H4 (cell line): ENCODE data around the gene PHACTR1. TPM values are rescaled to one million over a fixed set of nuclear protein-coding genes. Genes with fewer than 3 reads are reported as not detected.
A peak's percentile ranks its signal among the peaks of the same experiment; 100 is the strongest.
"Not testable (repeated sequence)": the region's sequence is repeated elsewhere in the genome, so short reads cannot be mapped to it uniquely, and the experiment has no call there.

ENCODE experiments used
- DNase-seq: peaks from one replicate; pipeline ENCODE4 v3.0.0-alpha.2; 2015; ENCODE audit warnings: low spot score
- total RNA-seq: library from RNA; depleted of rRNA; stranded (reverse); fragments of >200 nt; shearing (Covaris generic); gene quantifications from 2 replicates; pipeline ENCODE4 v1.2.3, GENCODE V29; 2014

PHACTR1 gene
- total RNA-seq, 1 experiment from 2014 or later, result 3.3 TPM

DNA sequence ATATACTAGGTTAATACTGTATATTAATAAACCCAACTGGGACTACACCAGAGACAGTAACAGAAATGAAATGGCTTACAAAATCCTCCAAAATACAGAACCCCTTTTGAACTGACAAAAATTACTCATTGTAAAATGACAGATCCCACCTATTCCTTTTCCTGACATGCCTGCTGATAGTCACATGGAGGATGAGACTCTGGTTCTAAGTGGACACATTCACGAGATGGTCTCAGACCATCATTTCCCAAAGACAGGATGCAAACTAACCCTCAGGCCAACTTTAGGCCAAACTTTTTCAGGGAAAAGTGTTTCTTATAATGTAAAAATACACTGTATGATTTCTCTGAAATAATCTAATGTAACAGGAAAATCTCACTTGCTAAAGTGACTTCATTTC is 589.2 kb downstream of the PHACTR1 start:
- DNase-seq, result no peak

DNA sequence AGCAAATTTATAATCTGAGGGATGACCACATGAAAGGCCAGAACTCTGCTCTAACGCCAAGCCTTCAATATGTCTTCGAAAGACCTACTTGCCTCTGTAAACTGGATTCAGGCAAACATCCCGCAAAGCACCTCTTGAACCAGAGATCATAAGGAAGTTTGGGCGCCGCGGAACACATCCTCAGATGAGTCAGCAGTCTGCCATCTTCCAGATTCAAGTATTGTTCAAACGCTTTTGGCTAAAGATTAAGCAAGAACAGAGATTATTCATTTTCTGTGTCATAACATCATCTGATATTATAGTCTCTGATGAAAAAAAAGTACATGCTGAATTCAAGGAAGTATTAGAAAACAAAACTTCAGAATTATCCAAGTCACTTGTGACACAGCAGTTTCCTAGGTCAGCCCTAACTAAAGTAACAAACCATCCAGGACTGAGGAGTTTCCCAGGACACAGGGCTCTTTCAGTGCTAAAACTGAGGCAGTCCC is 591.0 kb downstream of the PHACTR1 start:
- DNase-seq, result no peak

DNA sequence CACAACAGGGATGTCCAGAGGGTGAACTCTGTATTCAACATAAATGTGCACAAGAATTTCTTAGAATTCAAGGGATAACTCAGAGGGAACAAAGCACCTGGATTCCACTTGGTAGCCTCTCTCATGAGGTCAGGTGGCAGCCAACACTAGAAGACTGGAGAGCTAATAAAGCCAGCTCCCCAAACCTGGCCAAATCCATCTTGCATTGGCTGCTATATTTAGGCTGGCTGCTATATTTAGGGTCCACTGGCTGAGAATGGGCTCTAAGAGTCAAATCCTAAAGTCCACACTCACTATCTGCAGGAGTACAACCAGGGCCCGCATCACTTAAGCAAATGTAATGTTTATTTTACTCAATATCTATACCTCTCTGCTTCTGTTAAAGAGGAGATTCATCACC is 591.8 kb downstream of the PHACTR1 start:
- no peak for DNase-seq

DNA sequence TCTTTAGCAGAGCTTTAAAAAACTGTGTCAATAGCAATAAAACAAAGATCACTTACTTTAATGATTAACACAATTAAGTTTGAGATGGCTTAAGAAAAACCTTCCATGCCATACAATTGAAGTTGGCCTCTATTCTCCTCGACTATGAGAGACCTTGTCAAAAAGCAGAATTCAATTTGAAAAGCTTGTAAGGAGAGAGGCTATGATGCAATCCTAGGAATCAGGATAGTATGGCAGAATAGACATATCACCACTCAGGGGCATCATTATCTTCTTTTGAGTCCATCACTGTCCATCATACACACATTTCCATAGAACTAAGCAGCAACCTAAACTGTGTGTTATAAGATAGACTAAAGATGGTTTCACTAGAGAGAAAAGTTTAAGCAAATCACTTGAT is 594.6 kb downstream of the PHACTR1 start:
- DNase-seq, result no peak

DNA sequence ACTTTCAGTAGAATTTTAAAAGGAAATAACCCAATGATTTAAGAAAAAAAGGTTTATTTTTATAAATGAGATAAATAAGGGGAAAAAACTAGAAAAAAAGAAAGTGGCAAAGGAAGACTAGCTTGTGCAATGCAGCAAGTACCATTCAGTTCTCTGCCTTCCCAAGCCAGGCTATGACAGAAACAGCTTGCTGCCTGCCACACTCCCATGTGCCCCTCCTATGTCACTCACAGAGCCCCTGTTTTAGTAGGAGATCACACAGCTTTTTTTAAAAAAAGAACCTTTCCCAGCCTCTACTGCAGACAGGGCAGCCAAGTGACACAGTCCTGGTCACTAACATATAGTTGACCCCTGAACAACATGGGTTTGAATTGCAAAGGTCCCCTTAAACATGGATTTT is 598.2 kb downstream of the PHACTR1 start:
- DNase-seq, result no peak

DNA sequence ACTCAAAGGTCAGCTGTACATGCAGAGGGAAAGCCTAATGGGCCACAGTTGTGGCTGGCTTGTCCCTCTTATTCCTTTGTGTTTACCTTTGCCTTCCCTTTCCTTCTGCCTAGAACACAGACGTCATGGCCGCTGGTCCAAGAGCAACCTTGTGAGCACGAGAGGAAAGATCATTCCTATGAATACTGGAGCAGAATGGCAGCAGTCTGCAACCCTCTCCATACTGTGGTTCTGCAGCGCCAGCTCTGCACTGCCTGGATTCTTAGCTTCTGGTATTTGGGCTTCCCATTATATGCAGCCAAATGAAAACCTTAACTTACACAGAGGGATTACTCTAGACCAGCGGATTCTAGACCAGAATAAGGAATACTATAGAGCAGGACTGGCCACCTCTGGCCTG is 599.3 kb downstream of the PHACTR1 start:
- DNase-seq, result no peak

DNA sequence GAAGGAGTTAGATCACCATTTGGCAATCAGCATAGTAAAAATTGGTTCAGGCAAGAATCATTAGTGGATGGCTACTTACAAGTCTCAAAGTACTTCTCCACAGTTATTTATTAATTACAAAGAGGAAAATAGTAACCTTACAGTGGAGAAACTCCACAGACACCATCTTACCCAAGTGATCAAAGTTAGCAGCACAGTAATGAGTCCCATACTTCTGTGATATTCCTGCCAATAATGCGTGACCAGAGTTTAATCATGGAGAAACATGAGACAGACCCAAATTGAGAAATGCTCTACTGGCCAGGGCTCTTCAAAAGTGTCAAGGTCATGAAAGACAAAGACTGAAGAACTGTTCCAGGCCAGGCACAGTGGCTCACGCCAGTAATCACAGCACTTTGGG is 602.3 kb downstream of the PHACTR1 start:
- DNase-seq, result no peak

DNA sequence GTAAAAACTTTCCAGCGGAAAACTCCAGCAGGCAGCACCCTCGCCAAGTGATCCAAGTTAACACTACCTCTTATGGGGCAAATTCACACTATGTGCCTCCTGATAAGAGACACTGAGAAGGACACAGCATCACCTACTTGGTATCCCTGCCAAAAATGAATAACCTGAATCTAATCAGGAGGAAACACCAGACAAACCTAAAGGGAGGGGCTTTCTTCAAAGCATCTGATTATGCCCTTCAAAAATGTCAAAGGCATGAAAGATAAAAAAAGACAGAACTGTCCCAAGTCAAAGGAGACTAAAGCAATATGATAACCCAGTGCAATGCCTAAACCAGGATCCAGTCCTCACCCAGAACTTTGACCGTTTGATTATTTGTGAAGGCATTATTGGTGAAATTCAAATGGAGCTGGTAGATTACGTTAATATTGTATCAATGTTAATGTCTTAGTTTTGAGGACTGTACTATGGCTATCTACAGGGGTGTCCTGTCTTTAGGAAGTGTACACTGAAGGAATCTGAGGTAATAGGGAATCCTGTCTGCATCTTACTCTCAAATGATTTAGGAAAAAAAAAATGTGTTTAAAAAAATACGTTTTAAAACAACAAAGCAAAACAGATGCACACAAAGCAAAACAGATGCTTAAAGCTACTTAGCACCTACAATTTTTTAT is 603.5 kb downstream of the PHACTR1 start:
- DNase-seq, result no peak

DNA sequence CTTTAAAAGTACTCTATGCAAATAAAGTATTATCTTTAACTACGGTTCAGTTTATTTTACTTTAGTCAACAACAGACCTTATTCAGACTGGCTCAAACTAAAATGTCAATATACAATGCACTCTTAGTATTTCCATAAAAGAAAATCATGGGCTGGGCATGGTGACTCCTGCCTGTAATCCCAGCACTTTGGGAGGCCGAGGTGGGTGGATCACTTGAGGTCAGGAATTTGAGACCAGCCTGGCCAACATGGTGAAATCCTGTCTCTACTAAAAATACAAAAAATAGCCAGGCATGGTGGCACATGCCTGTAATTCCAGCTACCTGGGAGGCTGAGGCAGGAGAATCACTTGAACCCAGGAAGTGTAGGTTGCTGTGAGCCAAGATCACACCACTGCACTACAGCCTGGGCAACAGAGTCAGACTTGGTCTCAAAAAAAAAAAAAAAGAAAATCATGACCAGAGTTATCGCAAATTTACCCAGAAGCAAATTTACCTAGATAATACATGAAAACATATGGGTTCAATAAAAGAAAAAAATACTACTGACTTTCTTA is 609.5 kb downstream of the PHACTR1 start:
- not testable (repeated sequence) for DNase-seq

DNA sequence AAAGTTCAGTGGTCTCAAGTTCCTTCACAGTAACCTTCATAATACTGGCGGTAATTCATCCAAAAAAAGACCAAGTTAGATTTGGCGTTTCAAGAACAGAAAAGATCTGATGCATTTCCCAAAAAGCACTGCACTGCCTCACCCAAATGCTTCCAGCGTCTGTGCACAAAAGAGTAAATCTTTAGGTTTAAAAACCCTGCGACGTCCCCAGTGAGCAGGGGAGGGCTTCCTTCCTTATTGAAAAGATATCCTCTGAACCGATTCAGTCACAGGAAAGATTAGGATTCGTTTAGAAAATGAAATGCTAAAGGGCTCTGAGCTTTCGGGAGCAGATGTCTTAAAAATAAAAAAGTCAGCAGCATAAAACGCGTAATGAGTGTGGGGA is 611.1 kb downstream of the PHACTR1 start:
- DNase-seq, result no peak

DNA sequence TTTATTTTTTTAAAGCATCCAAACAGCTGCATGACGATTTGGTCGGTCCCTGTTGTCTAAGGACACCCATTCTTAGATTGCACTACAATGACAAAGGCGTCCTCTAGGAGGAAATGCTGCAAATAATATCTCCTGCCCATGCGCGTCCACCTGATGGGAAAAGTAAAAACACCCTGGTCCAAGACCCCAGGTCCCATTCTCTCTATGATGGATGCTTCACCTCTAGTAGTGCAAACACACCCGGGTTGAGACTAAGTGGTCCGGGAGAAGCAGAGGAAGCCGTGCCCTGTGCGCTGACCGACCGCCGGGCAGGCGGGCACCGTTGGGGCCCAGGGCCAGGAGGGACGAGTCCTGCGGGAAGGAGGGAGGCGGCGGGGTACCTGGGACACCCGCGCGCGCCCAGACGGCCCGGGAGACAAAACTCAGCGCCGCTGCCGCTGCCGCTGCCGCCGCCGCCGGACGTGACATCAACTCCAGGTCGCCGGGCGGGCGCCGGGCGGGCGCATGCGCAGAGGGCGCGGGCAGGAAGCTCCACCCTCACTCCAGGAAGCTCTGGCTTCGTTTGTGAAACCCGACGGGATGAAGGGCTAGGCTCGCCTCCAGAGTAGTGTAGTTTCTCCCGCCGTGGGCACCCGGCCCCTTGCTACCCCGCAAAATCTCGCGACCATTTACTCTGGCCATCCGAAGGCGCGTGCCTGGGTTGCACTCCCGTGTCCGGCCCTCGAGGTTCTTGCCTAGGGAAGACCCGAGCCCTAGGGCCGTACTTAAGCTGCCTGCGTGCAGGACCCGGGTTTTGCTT is 611.7 kb downstream of the PHACTR1 start, which contains the start of gene TBC1D7:
TSS of gene TBC1D7 (minus strand) at position 462 of the 799 bp plus-strand sequence. CDS start 1,639 bp downstream, outside the sequence.
- DNase-seq, result peak; percentile 86

DNA sequence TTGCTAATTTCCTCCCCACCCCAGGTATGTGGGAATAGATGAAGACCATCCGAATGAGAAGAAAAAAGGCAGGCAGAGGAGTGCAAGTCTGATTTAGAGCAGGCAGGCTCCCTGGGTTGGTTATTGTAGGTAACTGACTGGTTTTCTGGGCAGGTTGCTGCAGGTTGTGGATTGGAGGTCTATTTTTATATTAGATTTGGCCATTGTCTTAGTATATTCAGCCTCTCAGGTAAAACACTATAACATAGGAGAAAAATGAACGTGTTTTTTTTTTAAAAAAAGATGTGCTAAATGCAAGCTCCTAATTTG is 612.3 kb downstream of the PHACTR1 start:
- DNase-seq, result no peak

DNA sequence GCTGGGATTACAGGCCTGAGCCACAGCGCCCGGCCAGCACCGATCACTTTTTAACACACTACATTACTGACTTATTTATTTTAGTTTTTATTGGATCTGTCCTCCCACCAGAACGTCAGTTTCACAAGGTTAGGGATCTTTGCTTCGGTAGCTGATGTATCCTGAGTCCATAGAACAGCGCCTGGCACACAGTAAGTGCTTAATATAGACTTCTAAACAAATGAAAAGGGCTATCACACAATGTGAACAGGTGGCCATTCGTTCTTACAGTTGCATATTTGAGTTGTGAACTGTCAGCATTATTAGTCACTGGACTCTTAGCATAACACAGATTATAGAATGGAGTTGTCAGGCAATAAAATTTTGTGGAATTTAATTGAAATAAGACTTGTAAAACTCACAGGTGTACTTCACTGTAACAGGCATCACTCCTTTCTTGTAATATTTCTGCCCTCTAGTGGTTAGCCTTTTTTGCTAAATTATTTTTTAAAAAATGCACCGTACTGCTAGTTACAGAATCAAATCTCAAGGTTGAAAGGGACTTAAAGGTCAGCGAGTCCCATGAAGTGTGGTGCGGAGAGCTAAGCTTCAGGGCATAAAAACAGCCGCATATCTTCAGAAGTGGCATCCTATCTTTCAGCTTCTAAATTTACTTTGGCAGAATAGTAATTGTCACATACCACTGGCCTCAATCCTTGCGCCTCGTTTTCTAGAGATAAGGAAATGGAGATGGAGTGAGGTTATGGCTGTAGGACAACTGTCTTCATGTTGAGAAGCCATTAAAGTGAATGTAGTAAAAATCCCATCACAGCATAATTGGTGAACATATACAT is 615.2 kb downstream of the PHACTR1 start:
- no peak for DNase-seq

DNA sequence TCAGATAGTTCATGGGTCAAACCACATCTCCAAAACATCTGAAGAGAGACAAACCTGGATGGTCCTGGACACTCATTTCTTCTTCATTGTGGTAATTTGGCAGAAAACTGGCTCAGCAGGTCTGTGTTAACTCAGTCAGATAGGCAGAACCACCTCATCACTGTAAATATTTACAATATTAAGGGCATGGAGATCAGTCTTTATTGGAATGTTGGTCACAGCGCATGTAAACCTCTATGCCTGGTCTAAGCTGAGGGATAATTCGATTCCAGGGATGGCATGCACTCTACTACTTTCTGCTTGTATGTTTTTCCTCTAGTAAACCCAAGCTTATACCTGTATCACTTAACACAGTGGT is 615.8 kb downstream of the PHACTR1 start:
- no peak for DNase-seq

DNA sequence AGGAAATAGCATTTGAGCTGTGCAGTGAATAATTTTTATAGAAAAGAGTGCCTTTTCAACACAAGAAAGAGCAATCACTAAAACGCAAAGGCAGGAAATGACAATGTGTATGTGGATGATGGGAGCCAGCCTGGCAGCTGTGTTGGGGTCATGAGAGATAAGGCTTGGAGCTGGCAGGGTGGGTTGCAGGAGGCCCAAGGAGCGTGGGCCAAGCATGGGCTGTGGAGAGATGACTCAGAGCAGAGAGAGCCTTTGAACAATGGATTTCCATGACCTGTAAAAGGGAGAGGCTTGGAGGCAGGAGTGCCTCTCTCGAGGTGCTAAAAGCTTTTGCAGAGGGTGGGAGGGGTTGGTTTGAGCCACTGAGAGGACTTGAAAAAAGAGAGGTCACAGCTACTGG is 618.4 kb downstream of the PHACTR1 start:
- DNase-seq, result no peak

DNA sequence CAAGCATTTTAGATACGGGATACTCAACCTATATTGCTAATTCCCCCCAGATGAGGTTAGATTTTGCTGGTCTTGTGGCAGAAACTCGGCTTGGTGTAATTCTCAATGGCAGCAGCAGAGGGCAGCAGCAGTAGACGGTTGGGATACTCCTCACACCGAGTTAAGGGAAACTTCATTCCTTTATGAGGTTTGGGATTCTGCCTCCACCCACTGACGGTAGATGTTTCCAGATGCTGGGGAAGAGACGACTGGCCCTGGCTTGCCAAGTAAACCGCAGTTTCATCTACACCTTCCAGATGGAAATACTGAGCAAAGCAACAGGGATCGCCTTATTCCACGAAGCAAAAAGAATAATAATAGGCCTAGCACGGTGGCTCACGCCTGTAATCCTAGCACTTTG is 620.0 kb downstream of the PHACTR1 start:
- peak; percentile 79 for DNase-seq

DNA sequence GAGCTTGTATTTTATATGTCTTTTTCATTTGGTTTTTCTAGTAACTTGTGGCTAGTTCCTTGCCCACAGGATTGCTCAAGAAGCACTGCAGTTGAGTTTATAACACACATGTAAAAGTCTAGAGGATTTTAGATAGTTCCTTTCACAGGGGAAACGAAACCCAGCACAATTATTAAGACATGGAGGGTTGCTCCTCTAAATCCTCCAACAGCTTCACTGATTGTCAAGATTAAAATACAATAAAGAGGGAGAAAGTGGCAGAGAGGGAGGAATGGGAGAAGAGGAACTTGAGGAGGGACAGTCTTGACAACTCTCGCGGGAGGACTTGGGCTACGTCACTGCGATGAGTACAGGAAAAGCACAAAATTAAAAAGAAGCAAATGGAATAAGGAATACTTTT is 621.5 kb downstream of the PHACTR1 start:
- no peak for DNase-seq
